NCI-H460 (cell line): Measurements from ENCODE around the gene ULK4. TPM values are rescaled to one million over a fixed set of nuclear protein-coding genes. Genes with fewer than 3 reads are reported as not detected.
"Not testable (repeated sequence)": the region's sequence is repeated elsewhere in the genome, so short reads cannot be mapped to it uniquely, and the experiment has no call there.

Experiments
- DNase-seq: peaks from one replicate; pipeline ENCODE4 v3.0.0-alpha.2; 2016; ENCODE audit warnings: low read depth; ENCODE audit errors: extremely low read depth
- total RNA-seq: library from RNA; depleted of rRNA; stranded (reverse); fragments of >200 nt; shearing (Covaris generic); gene quantifications from 2 replicates; pipeline ENCODE4 v1.2.3, GENCODE V29; 2014

ULK4 gene
- total RNA-seq, 1 experiment from 2014 or later = 5.6 TPM

GRCh38 chr3:41456162-41456561 lies 505.7 kb downstream of the ULK4 start:
- no peak for DNase-seq

GRCh38 chr3:41453618-41454017 lies 508.3 kb downstream of the ULK4 start:
- DNase-seq = not testable (repeated sequence)

- no peak for DNase-seq
Measured at GRCh38 chr3:41450416-41451231, 511.3 kb downstream of the ULK4 start.

- DNase-seq = no peak
Measured at GRCh38 chr3:41448396-41448795, 513.5 kb downstream of the ULK4 start.

GRCh38 chr3:41447701-41448100 lies 514.2 kb downstream of the ULK4 start:
- DNase-seq = no peak

GRCh38 chr3:41446316-41446715 lies 515.6 kb downstream of the ULK4 start:
- DNase-seq = not testable (repeated sequence)

- no peak for DNase-seq
Measured at GRCh38 chr3:41441568-41441967, 520.3 kb downstream of the ULK4 start.

GRCh38 chr3:41441139-41441538 lies 520.8 kb downstream of the ULK4 start:
- DNase-seq = no peak

- no peak for DNase-seq
Measured at GRCh38 chr3:41436983-41437382, 524.9 kb downstream of the ULK4 start.

GRCh38 chr3:41434781-41435180 lies 527.1 kb downstream of the ULK4 start:
- no peak for DNase-seq

- DNase-seq = no peak
Measured at GRCh38 chr3:41431386-41431785, 530.5 kb downstream of the ULK4 start.

GRCh38 chr3:41430886-41431285 lies 531.0 kb downstream of the ULK4 start:
- DNase-seq = no peak

- DNase-seq = no peak
Measured at GRCh38 chr3:41430391-41430790, 531.5 kb downstream of the ULK4 start.

- no peak for DNase-seq
Measured at GRCh38 chr3:41426485-41426884, 535.4 kb downstream of the ULK4 start.

GRCh38 chr3:41424543-41425300 lies 537.2 kb downstream of the ULK4 start:
- no peak for DNase-seq

- no peak for DNase-seq
Measured at GRCh38 chr3:41419809-41420208, 542.1 kb downstream of the ULK4 start.

- peak; percentile 14 for DNase-seq
Measured at GRCh38 chr3:41418961-41419691, 542.8 kb downstream of the ULK4 start.

- DNase-seq = no peak
Measured at GRCh38 chr3:41417574-41417973, 544.3 kb downstream of the ULK4 start.

GRCh38 chr3:41411065-41411464 lies 550.8 kb downstream of the ULK4 start:
- DNase-seq = no peak

- DNase-seq = no peak
Measured at GRCh38 chr3:41405466-41405865, 556.4 kb downstream of the ULK4 start.

GRCh38 chr3:41404582-41404981 lies 557.3 kb downstream of the ULK4 start:
- DNase-seq = no peak
